Fibroblast of skin of right biceps (primary cell): ENCODE data around the gene RPN1.

Experiments
- DNase-seq: peaks from one replicate; pipeline ENCODE4 v3.0.0-alpha.2; 2013

Gene RPN1

GRCh38 chr3:128576290-128576689 is 74.3 kb downstream of the RPN1 start:
- DNase-seq, result no peak

GRCh38 chr3:128575777-128576176 is 74.8 kb downstream of the RPN1 start:
- DNase-seq, result no peak

GRCh38 chr3:128573707-128574162 is 76.9 kb downstream of the RPN1 start:
- no peak for DNase-seq

GRCh38 chr3:128573160-128573559 is 77.5 kb downstream of the RPN1 start:
- DNase-seq, result no peak

- no peak for DNase-seq
Measured at GRCh38 chr3:128572644-128573105, 77.9 kb downstream of the RPN1 start.

GRCh38 chr3:128572013-128572412 is 78.6 kb downstream of the RPN1 start:
- DNase-seq, result no peak
